HG03520 (cell line): ENCODE measurements around the gene ATP1B3.
"Not testable (repeated sequence)": the region's sequence is repeated elsewhere in the genome, so short reads cannot be mapped to it uniquely, and the experiment has no call there.

Source experiments
- ATAC-seq: cut with Tn5 transposase; IDR thresholded peaks from one replicate; pipeline ENCODE4 v1.9.1; 2021; ENCODE audit warnings: mild to moderate bottlenecking, moderate library complexity; ENCODE audit not compliant: unreplicated experiment

The ATP1B3 gene

DNA sequence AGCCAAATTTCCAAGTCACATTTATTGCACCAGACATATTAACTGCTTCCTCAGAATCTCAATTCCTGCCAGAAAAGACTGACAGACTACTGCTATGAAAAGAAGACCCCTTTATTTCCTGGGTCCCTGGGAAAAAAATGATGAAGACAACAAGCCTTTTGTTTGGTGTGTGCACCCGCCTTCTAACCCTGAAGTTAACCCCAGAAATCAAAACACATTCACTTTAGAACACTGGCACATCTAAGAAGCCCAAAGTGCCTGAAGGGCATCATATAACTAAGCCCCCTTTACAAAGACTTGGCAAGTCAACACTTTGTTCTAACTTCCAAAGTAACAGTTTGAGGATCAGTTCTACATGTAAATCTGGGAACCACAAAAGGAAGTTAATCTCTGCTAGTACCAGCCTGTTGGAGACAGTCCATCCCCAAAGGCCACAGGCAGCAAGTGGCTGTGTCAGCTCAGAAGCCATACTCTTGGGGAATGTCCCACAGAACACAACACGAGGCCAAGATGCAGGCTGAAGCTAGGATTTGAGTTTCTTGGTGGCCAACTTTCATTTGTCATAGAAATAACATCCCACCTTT lies 16.3 kb upstream of the ATP1B3 start:
- ATAC-seq = no peak

DNA sequence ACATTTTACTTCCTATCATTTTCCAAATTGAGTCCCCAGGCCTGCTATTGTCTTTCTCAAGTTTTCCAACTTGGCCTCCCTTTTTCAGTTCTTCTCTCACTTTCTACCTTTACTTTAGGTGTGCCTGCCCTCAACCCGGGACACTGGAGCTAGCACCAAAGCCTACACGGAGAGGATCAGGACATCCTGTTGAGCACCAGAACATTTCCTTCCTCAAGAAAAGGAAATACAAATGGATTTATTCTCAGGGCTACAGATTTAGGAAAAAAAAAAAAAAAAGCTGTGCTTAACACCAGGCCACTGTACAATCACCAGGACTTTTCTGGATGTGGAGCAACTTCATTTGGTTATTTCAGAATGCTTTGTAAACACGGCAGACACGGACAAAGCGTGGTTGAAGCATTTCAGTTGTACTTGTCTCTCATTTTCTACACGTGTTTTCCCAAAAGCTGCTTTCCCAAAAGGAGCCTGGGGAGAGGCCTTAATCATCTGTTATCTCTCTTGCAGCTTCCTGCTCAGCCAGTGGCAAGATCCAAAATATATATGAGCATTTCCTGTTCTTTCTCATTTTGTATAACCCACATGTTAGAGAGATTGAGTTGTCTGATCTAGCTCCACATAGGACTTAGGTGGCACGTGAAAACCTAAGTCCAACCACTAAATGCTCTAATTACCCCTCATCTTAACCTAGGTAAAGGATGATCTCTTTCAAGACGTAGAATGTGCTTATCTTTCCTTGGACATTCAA lies 15.5 kb upstream of the ATP1B3 start:
- ATAC-seq = no peak

DNA sequence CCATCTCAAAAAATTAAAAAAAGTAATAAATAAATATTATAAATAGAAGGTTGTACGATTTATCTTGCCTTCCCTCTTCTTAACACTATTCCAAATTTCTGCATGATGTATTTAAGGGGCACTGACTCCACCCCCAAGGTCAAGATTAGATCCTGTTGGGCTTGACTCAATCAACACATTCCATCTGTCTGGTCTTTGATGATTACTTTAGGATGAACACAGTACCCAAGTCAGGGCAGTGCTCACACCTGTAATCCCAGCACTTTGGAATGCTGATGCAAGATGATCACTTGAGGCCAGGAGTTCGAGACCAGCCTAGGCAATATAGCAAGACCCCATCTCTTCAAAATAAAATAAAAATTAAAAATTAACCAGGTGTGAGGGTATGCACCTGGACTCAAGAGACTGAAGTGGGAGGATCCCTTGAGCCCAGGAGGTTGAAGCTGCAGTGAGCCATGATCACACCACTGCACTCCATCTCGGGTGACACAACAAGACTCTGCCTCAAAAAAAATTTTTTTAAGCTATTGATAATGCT lies 14.1 kb upstream of the ATP1B3 start:
- ATAC-seq = no peak

DNA sequence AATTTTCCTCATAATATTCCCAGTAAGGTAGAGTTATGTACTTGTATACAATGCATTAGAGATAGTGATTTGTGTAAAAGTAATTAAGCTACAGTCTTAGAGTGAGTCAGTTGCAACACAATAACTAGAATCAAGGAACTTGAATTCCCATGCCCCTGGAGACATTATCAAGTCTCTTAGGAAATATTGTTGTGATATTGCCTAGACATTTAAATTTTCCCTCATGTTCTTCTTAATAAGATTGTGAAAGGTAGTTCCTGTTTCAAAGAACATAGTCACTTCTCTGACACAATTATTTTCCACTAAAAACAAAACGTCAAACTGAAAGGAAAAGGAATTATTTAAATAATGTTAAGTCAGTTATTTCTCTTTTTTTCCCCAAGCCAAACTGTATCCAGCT lies 13.0 kb upstream of the ATP1B3 start:
- ATAC-seq = no peak

DNA sequence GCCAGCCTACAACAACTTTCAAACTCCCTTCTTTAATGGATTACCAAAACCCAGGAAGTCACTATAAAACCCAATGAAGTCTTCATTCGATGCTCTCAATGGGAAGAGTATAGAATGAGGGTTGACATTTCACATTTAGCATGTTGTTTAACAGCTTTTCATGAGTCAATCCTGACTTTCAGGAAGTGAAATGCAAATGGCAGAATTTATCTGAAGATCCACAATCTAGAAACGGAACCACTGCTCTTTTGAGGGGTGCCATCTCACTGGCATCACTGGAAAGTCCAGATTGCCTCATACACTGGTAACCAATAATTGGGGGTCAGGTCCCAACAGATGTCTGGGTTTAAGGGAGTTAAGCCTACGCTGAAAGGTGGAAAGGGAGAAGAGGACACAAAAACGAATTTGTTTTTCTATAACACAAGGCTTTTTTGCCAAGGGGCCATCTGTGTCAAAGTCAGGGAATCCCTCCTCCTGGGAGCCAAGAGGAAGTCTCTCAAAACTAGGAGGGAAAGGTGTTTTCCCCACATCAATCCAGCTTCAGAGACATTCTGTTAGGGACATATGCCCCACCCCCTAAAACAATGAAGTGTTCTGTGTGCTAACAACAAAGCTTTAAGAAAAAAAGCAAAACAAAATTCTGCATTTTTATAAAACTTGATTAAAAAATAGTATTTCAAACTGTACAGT lies 12.0 kb upstream of the ATP1B3 start:
- ATAC-seq = no peak

DNA sequence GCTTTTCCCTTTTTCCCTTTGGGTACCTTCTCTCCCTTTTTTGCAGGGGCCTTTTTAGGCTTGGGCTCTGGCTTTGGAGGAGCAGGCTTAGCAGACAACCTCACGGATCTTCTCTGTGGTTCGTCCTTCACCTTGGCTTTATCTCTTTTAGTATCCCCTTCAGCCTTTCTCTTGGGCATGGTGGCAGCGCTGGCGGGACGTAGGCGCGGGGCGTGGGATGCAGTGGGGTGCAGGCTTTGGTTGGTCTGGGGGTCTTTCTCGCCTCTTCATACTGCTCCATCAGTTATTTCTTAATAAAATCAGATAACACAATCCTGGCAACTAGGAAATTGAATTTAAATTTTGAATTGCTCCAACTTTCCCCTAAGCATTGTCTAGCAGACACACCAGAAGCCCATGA lies 11.3 kb upstream of the ATP1B3 start:
- ATAC-seq = no peak

DNA sequence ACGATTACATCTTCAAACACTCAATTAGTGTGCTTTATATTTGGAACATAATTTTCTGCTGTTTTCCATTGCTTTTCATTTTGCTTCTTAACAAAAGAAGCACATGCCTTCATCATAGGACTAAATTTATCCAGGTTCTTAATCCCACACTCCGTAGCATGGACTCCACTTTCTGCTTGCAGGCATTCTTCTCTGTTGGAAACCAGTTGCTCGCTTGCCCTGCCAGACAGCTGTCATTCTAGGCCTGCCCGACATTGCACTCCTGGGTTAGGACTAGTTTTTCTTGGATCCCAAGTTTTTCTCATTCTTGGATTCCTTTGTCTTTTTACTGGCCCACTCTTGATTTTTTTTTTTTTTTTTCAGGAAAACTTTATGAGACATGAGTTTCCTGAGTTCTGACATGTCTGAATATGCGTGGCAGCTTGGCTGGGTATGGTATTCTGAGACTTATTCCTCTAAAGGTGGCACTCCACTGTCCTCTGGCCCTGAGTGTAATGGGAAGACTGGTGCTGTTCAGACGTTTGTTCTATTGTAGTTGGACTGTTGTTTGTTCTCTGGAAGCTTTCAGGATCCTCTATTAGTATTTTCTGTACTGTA lies 6.3 kb upstream of the ATP1B3 start:
- ATAC-seq = no peak

DNA sequence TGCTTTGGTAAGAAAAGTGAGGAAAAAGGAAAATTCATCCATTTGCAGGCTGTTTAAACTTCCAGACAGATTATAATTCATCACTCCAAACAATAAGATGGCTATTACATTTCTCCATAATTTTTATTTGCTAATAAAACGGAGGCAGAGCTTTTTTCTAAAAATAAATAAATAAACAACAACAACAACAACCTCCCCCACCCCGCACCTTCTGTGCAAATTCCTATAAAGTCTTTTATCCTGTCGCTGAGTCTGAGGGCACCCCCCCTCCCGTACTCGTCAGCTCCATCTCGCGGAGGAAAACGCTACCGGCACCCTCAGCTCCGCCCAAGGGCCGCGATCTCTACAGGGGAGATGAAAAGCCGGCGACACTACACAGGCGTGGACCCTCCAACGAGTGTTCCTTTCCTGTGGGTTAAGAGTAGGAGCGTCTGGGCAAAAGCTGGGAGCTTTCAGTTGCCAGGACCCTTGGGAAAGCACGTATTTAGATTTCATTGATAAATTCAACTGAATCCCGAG lies 1.0 kb upstream of the ATP1B3 start:
- peak; percentile 40 for ATAC-seq

DNA sequence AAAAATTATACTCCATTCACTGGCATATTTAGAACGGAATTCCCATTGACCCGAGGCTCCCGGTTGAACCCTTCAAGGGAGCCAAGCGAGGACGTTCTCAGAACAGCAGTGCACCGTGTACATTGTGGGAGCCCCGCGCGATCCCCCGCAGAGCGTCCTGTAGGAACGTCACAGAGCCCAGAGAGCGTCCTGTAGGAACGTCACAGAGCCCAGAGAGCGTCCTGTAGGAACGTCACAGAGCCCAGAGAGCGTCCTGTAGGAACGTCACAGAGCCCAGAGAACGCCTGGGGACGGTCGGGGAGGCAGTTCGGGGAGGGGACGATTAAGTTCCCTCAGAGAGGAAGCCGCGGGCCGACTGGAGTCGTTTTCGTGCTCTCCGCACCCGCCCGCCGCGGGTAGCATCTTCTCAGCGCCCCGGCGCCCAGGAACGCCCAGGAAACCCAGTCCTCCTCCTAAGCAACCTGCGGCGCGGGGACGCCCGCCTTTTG lies 506 bp upstream of the ATP1B3 start:
- peak; percentile 45 for ATAC-seq

DNA sequence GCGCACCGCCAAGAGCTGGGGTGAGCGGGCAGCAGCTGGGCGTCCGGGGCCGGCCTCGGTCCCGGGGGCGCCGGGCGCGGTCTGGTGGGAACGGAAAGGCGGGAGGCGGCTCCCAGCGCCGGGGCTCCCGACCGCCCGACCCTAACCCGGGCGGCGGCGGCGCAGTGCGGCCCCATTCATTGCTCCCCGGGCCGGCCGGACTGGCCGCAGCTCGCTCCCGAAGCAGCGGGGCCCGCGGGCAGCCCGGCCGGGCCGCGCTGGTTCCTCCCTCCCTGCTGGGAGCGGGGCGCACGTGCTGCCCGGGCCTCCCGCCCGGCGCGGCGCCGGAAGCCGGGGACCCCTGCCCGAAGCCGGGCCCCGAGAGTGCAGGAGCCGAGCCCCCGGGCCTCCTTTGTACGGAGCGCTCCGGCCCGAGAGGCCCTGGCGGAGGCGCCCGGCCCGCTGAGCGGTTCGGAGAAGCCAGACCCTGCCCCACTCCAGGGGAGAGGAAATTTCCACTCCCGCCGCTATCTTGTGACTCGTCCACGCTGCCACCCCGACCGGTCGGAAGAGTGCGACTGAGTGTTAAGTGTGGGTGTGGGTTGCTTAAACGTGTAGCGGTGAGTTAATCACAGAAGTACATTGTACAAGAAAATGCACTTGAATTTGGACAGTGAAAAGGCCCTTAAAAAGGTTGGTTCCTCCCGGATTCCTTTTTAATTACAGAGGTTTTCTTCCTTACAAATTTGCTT lies 613 bp downstream of the ATP1B3 start:
- peak; percentile 13 for ATAC-seq

DNA sequence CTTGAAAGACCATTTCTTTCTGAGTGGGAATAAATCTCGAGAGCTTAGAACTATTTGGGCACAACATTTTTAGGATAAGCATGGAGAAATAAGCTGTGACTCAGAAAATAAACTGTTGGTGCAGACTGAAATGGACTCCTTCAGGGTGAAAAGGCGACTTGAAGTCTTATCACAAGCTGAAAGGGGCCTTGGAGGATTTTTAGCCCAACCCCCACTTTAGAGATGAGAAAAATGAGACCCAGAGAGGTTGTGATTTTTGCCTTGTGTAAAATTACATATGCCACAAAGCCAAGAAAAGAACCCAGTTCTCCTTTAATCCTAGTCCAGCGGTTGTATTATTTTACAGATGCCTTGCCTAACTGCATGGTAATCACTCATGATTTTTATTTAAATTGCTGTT lies 1.5 kb downstream of the ATP1B3 start:
- ATAC-seq = no peak

DNA sequence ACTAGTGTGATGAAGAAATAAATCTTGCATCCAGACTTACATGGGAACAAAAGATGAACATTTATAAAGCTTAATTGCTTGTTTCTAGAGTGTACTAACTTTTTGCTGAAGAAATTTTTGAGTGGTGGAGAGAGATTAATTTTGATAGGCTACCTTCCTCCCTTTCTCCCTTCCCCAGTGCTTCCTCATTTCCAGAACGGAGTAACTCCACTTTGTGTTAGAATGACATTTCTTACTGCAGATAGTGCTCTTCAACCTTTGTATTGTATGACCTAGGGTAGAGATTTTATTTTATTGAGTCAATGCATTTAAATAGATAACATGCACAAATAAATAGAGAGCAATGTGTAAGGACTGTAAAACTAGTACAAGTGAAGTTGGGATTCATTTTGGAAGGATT lies 1.9 kb downstream of the ATP1B3 start:
- ATAC-seq = no peak

DNA sequence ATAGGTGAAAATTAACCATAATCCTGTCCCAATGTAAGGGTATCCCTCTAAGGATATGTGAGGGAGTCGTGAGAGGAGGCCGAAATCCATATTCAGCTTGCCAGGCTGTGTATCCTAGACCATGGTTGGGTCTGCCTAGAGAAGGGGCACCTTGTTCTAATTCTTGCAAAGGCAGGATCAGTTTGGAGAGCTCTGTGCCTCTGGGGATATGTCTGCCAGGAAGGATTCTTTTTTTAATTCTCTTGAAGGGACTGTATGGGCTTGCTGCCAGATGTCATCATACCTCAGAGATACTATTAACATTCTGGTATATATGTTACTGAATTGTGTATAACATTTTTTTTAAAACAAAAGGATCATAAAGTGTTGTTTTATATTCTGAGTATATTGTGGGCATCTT lies 2.4 kb downstream of the ATP1B3 start:
- ATAC-seq = no peak

DNA sequence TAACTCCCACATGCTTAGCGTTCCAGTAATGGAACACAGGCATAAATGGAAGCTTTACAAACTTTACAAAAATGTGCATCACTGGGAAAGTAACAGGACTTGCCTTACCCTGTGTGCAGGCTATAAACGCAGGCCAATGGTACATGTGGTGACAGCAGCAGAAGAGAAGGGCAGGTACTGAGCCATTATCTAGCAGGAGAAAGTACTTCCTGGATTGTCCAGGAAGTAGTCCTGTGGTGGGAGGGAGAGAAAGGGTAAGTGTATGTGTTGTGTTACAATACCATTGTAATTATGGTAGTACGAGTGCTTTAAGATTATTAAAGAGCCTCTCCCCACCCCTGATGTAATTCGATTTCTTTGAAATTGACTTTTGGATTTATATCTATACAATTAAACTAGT lies 5.3 kb downstream of the ATP1B3 start:
- no peak for ATAC-seq

DNA sequence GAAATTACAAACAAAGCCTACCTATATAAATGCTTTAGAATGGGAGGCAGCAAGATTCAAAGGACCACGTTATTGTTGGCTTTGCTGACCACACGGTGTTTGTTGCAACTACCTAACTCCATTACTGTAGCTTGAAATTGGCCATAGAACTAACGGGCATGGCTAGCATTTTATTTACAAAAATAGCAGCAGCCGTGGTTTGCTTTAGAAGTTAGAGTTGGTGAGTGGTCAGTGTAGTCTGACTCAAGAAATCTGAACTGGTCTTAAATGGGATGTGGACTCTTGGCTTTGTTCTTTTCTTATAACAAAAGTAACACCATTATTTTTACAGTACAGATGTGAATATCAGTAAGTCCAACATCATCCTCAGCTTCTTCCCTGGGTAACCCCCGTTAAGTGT lies 10.6 kb downstream of the ATP1B3 start:
- no peak for ATAC-seq

DNA sequence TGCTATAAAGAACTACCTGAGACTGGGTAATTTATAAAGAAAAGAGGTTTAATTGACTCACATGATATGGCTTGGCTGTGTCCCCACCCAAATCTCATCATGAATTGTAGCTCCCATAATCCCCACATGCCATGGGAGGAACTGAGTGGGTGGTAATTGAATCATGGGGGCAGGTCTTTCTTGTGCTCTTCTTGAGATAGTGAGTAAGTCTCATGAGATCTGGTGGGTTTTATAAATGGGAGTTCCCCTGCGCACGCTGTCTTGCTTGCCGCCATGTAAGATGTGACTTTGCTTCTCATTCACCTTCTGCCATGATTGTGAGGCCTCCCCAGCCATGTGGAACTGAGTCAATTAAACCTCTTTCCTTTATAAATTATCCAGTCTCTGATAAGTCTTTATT lies 12.1 kb downstream of the ATP1B3 start:
- not testable (repeated sequence) for ATAC-seq

DNA sequence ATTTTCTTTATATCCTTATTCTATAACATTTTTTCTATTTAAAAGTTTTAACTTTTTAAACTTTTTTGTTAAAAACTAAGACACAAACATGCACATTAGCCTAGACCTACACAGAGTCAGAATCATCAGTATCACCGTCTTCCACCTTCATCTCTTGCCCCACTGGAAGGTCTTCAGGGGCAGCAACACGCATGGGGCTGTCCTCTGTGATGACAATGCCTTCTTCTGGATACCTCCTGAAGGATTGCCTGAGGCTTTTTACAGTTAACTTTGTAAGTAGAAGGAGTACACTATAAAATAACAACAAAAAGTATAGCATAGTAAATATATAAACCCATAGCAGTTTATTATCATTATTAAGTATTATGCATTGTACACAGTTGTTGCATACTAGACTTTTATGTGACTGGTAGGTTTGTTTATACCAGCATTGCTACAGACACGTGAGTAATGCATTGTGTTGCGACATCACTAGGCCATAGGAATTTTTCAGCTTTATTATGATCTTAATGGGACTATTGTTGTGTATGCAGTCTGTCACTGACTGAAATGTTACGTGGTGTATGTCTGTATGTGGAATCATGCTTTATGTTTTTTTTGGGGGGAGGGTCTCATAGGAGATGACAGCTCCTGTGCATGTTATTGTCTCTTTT lies 18.2 kb downstream of the ATP1B3 start:
- ATAC-seq = no peak

DNA sequence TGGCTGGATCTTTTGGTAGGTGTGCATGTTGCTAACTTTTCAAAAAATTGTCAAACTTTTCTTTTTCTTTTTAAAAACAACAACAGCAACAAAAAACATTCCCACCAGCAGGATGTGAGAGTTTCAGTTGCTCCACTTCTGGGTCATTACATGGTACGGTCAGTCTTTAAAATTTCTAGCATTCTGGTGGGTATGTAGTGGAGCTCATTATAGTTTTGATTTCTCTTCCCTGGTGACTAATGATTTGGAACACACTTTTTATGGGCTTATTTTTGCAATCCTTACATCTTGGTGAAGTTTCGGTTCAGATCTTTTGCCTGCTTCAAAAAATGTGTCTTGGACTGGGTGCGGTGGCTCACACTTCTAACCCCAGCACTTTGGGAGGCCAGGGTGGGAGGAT lies 19.3 kb downstream of the ATP1B3 start:
- ATAC-seq = no peak

DNA sequence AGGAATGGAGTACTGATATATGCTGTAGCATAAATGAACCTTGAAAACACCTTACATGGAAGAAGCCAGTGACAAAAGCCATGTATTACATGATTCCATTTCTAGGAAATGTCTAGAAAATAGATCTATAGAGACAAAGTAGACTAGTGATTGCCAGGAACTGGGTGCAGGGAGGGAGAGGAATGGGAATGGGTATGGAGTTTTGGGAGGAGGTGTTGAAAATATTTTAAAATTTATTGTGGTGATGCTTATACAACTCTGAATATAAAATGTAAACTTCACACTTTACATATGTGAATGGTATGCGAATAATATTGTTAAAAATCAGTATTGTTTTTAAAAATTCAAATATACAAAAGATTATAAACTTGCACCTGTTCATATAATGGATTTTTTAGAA lies 22.5 kb downstream of the ATP1B3 start:
- no peak for ATAC-seq

DNA sequence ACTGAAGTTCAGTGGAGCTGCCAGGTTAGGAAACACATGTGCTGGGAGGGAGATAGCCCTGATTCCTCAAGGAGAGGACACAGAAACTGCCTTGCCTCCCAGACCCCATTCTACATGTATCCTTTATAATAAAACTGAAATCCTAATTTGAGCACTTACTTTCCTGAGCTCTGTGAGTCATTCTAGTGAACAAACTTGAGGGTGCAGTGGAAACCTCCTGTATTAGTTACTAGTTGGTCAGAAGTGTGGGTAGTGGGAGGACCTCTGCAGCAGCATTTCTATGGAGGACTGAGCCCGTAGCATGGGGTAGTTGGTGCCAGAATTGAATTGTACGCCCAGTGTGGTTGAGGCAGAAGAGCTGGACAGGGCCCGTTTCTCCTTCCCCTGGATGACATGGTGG lies 23.9 kb downstream of the ATP1B3 start:
- ATAC-seq = no peak
